Endothelial cell of umbilical vein (primary cell): ENCODE results near the gene CLIC6. TPM values are rescaled to one million over a fixed set of nuclear protein-coding genes. Genes with fewer than 3 reads are reported as not detected.

Experiments used
- BruUV-seq: library from RNA; stranded (reverse); fragments of 400-500 nt; replicated peaks from 2 replicates; lab custom pipeline; 2021; lab: Mats Ljungman, UMichigan
- CTCF ChIA-PET: fragments of 300-600, 350-600 bp; sonication (Branson Sonifier 250); formaldehyde crosslinking; loops from one replicate; lab custom pipeline; 2021; ENCODE audit warnings: antibody characterized with exemption, inconsistent platforms; lab: Charles Lee
- POLR2A ChIA-PET: fragments of 300-600, 350-600 bp; sonication (Branson Sonifier 250); formaldehyde crosslinking; loops from one replicate; lab custom pipeline; 2021; ENCODE audit warnings: antibody characterized with exemption, inconsistent platforms; lab: Charles Lee
- DNase-seq: peaks from one replicate; pipeline ENCODE4 v3.0.0-alpha.2; 2011; ENCODE audit warnings: low read depth, low spot score
- FAIRE-seq: peaks from 2 replicates; lab custom pipeline; 2011; peaks lifted over from hg19 to GRCh38; lab: Jason Lieb, UNC
- H2AFZ ChIP-seq: 2 replicates; pipeline ENCODE4 v1.6.0; 2012; ENCODE audit warnings: low read depth, low read length, control low read depth, inconsistent platforms
- H3K27ac ChIP-seq: 2 replicates; pipeline ENCODE4 v1.5.1; 2011; ENCODE audit warnings: low read depth, mild to moderate bottlenecking, control low read depth, low read length, moderate library complexity; ENCODE audit not compliant: insufficient read depth
- H3K27me3 ChIP-seq, 2 experiments: 2 replicates each; pipeline versions ENCODE4 v1.6.0 to v1.6.1; 2011; ENCODE audit warnings: low read length in 2 of 2, mixed read lengths in 1 of 2; ENCODE audit not compliant: control insufficient read depth in 2 of 2, insufficient read depth in 2 of 2
- H3K36me3 ChIP-seq, 2 experiments: 2 replicates in 1 of 2; 3 replicates in 1 of 2; pipeline ENCODE4 v1.5.1; 2011; ENCODE audit warnings: low read length in 2 of 2, mild to moderate bottlenecking in 1 of 2, moderate library complexity in 1 of 2; ENCODE audit not compliant: control insufficient read depth in 2 of 2, insufficient read depth in 2 of 2; ENCODE audit errors: extremely low read depth in 1 of 2
- H3K4me1 ChIP-seq: 3 replicates; pipeline ENCODE4 v1.5.1; 2011; ENCODE audit warnings: mild to moderate bottlenecking, low read length; ENCODE audit not compliant: control insufficient read depth, insufficient read depth; ENCODE audit errors: extremely low read depth
- H3K4me2 ChIP-seq: 2 replicates; pipeline ENCODE4 v1.6.1; 2011; ENCODE audit warnings: low read length, control low read depth, mixed read lengths; ENCODE audit not compliant: insufficient read depth
- H3K4me3 ChIP-seq, 3 experiments: fragments of 200-600 bp in 1 of 3; sonication (generic), shearing (Covaris generic) in 1 of 3; replicated peaks in 1 of 3; 2 replicates each; pipeline ENCODE4 v1.5.1; 2011 to 2016; ENCODE audit warnings: control low read depth in 3 of 3, low read length in 3 of 3, mild to moderate bottlenecking in 2 of 3, inconsistent platforms in 1 of 3, low read depth in 1 of 3, moderate library complexity in 1 of 3; ENCODE audit not compliant: insufficient read depth in 1 of 3
- H3K79me2 ChIP-seq: 2 replicates; pipeline ENCODE4 v1.6.0; 2012; ENCODE audit warnings: low read length, inconsistent platforms; ENCODE audit not compliant: control insufficient read depth, insufficient read depth
- H3K9ac ChIP-seq: replicated peaks from 2 replicates; pipeline ENCODE3; 2011; ENCODE audit warnings: low read length, control low read depth; ENCODE audit not compliant: insufficient read depth; ENCODE audit errors: extremely low read depth
- H3K9me1 ChIP-seq: replicated peaks from 3 replicates; pipeline ENCODE4 v1.6.0; 2011; ENCODE audit warnings: mild to moderate bottlenecking, low read length; ENCODE audit not compliant: control insufficient read depth, insufficient read depth; ENCODE audit errors: extremely low read depth
- H3K9me3 ChIP-seq: replicated peaks from 2 replicates; pipeline ENCODE4 v1.5.1; 2012; ENCODE audit warnings: low read length, inconsistent platforms; ENCODE audit not compliant: control insufficient read depth, insufficient read depth
- H4K20me1 ChIP-seq: replicated peaks from 2 replicates; pipeline ENCODE3; 2011; ENCODE audit warnings: mild to moderate bottlenecking, low read length; ENCODE audit not compliant: control insufficient read depth, insufficient read depth; ENCODE audit errors: extremely low read depth
- CTCF ChIP-seq, 2 donors: IDR thresholded peaks; 1 replicate in 1 of 2; 2 replicates in 1 of 2; pipeline ENCODE4 v1.5.1; 2011; ENCODE audit warnings: low read length in 2 of 2, mild to moderate bottlenecking in 2 of 2, moderate library complexity in 2 of 2, control low read depth in 1 of 2, inconsistent platforms in 1 of 2, low read depth in 1 of 2; ENCODE audit not compliant: insufficient read depth in 1 of 2; ENCODE audit errors: extremely low read depth in 1 of 2
- EZH2 ChIP-seq: IDR thresholded peaks from 2 replicates; pipeline ENCODE4 v1.6.1; 2012; ENCODE audit warnings: borderline replicate concordance, low read depth, mild to moderate bottlenecking, moderate library complexity, low read length, inconsistent platforms; ENCODE audit not compliant: severe bottlenecking
- FOS ChIP-seq: IDR thresholded peaks from 2 replicates; pipeline ENCODE4 v1.6.1; 2011; ENCODE audit warnings: mild to moderate bottlenecking, low read length, moderate library complexity, borderline replicate concordance; ENCODE audit not compliant: insufficient read depth
- GATA2 ChIP-seq: IDR thresholded peaks from 2 replicates; pipeline ENCODE4 v1.7.0; 2011; ENCODE audit warnings: low read depth, mild to moderate bottlenecking, moderate library complexity, mixed read lengths, low read length; ENCODE audit not compliant: insufficient read length, insufficient read depth
- JUN ChIP-seq: IDR thresholded peaks from 2 replicates; pipeline ENCODE4 v1.6.1; 2011; ENCODE audit warnings: borderline replicate concordance, low read depth; ENCODE audit not compliant: insufficient read length, insufficient read depth
- MAX ChIP-seq: IDR thresholded peaks from 2 replicates; pipeline ENCODE4 v1.6.1; 2011; ENCODE audit not compliant: insufficient read depth, insufficient read length
- MYC ChIP-seq: IDR thresholded peaks from one replicate; pipeline ENCODE4 v1.6.1; 2011; ENCODE audit warnings: mild to moderate bottlenecking, low read depth, low read length
- POLR2A ChIP-seq: IDR thresholded peaks from 2 replicates; pipeline ENCODE4 v1.6.1; 2012; ENCODE audit warnings: low read depth, mild to moderate bottlenecking, control low read depth, low read length
- POLR2AphosphoS5 ChIP-seq: IDR thresholded peaks from 2 replicates; pipeline ENCODE4 v1.6.1; 2012; ENCODE audit warnings: low read depth, mild to moderate bottlenecking, control low read depth, low read length, moderate library complexity; ENCODE audit not compliant: insufficient read depth
- dilution Hi-C: fragments of 300-500 bp; cut with MboI; formaldehyde crosslinking; loops from one replicate; pipeline ENCODE4 v1.15.0; 2019; ENCODE audit warnings: low sequenced_read_pairs; ENCODE audit not compliant: extremely low pct_ligation_motif_present
- intact Hi-C: fragments of 100-400 bp; cut with micrococcal nuclease; formaldehyde crosslinking; loops from one replicate; pipeline ENCODE4 v1.10.0; 2022
- polyA plus RNA-seq, 4 experiments: library from polyadenylated mRNA; depleted of rRNA in 3 of 4; stranded (reverse) in 3 of 4; unstranded in 1 of 4; fragments of >200 nt; gene quantifications; 2 replicates each; pipeline versions ENCODE4 v1.2.1 to v1.2.3, GENCODE V29; 2011 to 2012; ENCODE audit warnings: missing spikeins in 1 of 4
- total RNA-seq: library from RNA; stranded (reverse); gene quantifications from 2 replicates; pipeline ENCODE4 v1.2.3, GENCODE V29; 2021

The CLIC6 gene
- total and polyA plus RNA-seq, 2 donors (not counting 3 experiments of a cell fraction or from before 2014, with no cell fraction given), result not detected

- no peak overlapping the region for H3K27ac ChIP-seq
- no peak overlapping the region for H2AFZ ChIP-seq
- no peak overlapping the region for H3K4me2 ChIP-seq
- BruUV-seq, result no TSS peak
- no peak for FAIRE-seq
- H3K9me3 ChIP-seq, result no peaks in the 10 kb centered on the region
- no peak overlapping the region for H3K4me3 ChIP-seq
- DNase-seq, result no peak
- H3K9ac ChIP-seq, result no peak overlapping the region
- H3K27me3 ChIP-seq, result peaks cover 19 to 38% of the 10 kb centered on the region in 2 experiments
- no peaks in the 10 kb centered on the region for H3K79me2 ChIP-seq
- dilution Hi-C loops, result no loop called here
- H3K9me1 ChIP-seq, result no peaks in the 10 kb centered on the region
- no peaks in the 10 kb centered on the region for H3K36me3 ChIP-seq
- H3K4me1 ChIP-seq, result no peaks in the 10 kb centered on the region
- CTCF ChIA-PET, result interaction anchor here (2.6 kb wide), 1 partner anchor 15 kb away, joined by 14 read pairs; no protein-coding TSS in a partner anchor
- TF ChIP-seq MYC, result no peak
- TF ChIP-seq GATA2, result no peak
- no peak for TF ChIP-seq POLR2A
- TF ChIP-seq MAX, result no peak
- TF ChIP-seq JUN, result no peak
- TF ChIP-seq CTCF (IDR thresholded peaks at IDR 0.05; ENCODE audit: extremely low read depth in 1 of 2, insufficient read depth in 1 of 2, low read depth in 1 of 2, low read length in 2 of 2), result no peak
- TF ChIP-seq EZH2, result no peak
- TF ChIP-seq POLR2AphosphoS5, result no peak
- TF ChIP-seq FOS, result no peak
- H4K20me1 ChIP-seq, result no peaks in the 10 kb centered on the region
- intact Hi-C loops, result no loop called here
- POLR2A ChIA-PET, result no interaction called here
These were observed 62.1 kb downstream of the CLIC6 start for GRCh38 chr21:34730756-34731445.
